ENCODE results near the gene ALDH1L1.

GRCh38 chr3:126111566-126112475, 68.6 kb downstream of the ALDH1L1 start:
- TF ChIP-seq, protein P1, sequence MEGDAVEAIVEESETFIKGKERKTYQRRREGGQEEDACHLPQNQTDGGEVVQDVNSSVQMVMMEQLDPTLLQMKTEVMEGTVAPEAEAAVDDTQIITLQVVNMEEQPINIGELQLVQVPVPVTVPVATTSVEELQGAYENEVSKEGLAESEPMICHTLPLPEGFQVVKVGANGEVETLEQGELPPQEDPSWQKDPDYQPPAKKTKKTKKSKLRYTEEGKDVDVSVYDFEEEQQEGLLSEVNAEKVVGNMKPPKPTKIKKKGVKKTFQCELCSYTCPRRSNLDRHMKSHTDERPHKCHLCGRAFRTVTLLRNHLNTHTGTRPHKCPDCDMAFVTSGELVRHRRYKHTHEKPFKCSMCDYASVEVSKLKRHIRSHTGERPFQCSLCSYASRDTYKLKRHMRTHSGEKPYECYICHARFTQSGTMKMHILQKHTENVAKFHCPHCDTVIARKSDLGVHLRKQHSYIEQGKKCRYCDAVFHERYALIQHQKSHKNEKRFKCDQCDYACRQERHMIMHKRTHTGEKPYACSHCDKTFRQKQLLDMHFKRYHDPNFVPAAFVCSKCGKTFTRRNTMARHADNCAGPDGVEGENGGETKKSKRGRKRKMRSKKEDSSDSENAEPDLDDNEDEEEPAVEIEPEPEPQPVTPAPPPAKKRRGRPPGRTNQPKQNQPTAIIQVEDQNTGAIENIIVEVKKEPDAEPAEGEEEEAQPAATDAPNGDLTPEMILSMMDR (IDR thresholded peaks at IDR 0.05) = no peak
- no peak for TF ChIP-seq POLR2A (IDR thresholded peaks at IDR 0.05)

Data from ovary (tissue), 3 donors.